Activated CD8-positive, alpha-beta T cell treated with anti-CD3 and anti-CD28 coated beads for 36 hours (primary cell): ENCODE results near the gene RGS4. TPM values are rescaled to one million over a fixed set of nuclear protein-coding genes. Genes with fewer than 3 reads are reported as not detected.

Experiments
- ATAC-seq: fragments of 200-7000 bp; cut with Tn5 transposase; one replicate; pipeline ENCODE4 v1.10.0; 2021; ENCODE audit warnings: mild to moderate bottlenecking, moderate library complexity
- CTCF ChIA-PET: fragments of 350-600 bp; sonication (Branson Sonifier 250); formaldehyde crosslinking; loops from one replicate; lab custom pipeline; 2021; ENCODE audit warnings: antibody characterized with exemption; lab: Charles Lee
- POLR2A ChIA-PET: fragments of 350-600 bp; sonication (Branson Sonifier 250); formaldehyde crosslinking; loops from one replicate; lab custom pipeline; 2021; ENCODE audit warnings: antibody characterized with exemption; lab: Charles Lee
- DNase-seq: peaks from one replicate; pipeline ENCODE4 v3.0.0-alpha.2; 2020
- H3K27ac Mint-ChIP-seq: one replicate; pipeline ENCODE4 v1.8.0; 2021; ENCODE audit warnings: mild to moderate bottlenecking, mixed read lengths
- H3K27me3 Mint-ChIP-seq: one replicate; pipeline ENCODE4 v1.8.0; 2021; ENCODE audit warnings: mixed read lengths
- H3K36me3 Mint-ChIP-seq: one replicate; pipeline ENCODE4 v1.8.0; 2021; ENCODE audit warnings: low read depth, mixed read lengths
- H3K4me1 Mint-ChIP-seq: one replicate; pipeline ENCODE4 v1.8.0; 2021; ENCODE audit warnings: low read depth, mixed read lengths
- H3K4me3 Mint-ChIP-seq: one replicate; pipeline ENCODE4 v1.8.0; 2021; ENCODE audit warnings: mild to moderate bottlenecking, moderate library complexity, mixed read lengths
- H3K9me3 Mint-ChIP-seq: one replicate; pipeline ENCODE4 v1.8.0; 2021; ENCODE audit warnings: mixed read lengths
- intact Hi-C: fragments of 100-400 bp; cut with micrococcal nuclease; formaldehyde crosslinking; loops from one replicate; pipeline ENCODE4 v1.10.0; 2022
- total RNA-seq, 2 experiments: library from RNA; stranded (reverse); gene quantifications; one replicate each; pipeline ENCODE4 v1.2.3, GENCODE V29; 2021
- TF ChIP-seq, protein P1 (sequence below): fragments of 200-600 bp; IDR thresholded peaks from one replicate; pipeline ENCODE4 v1.8.0; 2022; ENCODE audit warnings: antibody characterized with exemption, mild to moderate bottlenecking

RGS4 gene
- total RNA-seq, 2 experiments from 2014 or later: not detected

GRCh38 chr1:163066168-163066567 is 3.0 kb upstream of the RGS4 start:
- Mint-ChIP-seq H3K9me3 (no peaks in the 10 kb centered on the region), H3K4me1 (no peaks in the 10 kb centered on the region), H3K27me3 (peaks cover 25% of the 10 kb centered on the region), H3K36me3 (no peaks in the 10 kb centered on the region), H3K4me3 (no peak overlapping the region), H3K27ac (no peak overlapping the region)
- ATAC-seq (no peak), DNase-seq (no peak)
- intact Hi-C loops: no loop called here
- CTCF ChIA-PET: no interaction called here
- TF ChIP-seq, protein P1, sequence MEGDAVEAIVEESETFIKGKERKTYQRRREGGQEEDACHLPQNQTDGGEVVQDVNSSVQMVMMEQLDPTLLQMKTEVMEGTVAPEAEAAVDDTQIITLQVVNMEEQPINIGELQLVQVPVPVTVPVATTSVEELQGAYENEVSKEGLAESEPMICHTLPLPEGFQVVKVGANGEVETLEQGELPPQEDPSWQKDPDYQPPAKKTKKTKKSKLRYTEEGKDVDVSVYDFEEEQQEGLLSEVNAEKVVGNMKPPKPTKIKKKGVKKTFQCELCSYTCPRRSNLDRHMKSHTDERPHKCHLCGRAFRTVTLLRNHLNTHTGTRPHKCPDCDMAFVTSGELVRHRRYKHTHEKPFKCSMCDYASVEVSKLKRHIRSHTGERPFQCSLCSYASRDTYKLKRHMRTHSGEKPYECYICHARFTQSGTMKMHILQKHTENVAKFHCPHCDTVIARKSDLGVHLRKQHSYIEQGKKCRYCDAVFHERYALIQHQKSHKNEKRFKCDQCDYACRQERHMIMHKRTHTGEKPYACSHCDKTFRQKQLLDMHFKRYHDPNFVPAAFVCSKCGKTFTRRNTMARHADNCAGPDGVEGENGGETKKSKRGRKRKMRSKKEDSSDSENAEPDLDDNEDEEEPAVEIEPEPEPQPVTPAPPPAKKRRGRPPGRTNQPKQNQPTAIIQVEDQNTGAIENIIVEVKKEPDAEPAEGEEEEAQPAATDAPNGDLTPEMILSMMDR: no peak
- POLR2A ChIA-PET: no interaction called here

GRCh38 chr1:163066686-163067085 is 2.5 kb upstream of the RGS4 start:
- intact Hi-C loops: no loop called here
- no peaks in the 10 kb centered on the region for H3K36me3 Mint-ChIP-seq
- no peak overlapping the region for H3K27ac Mint-ChIP-seq
- ChIA-PET CTCF (no interaction called here), POLR2A (no interaction called here)
- ATAC-seq (no peak), DNase-seq (no peak)
- H3K4me1 Mint-ChIP-seq: no peaks in the 10 kb centered on the region
- H3K27me3 Mint-ChIP-seq: peaks cover 25% of the 10 kb centered on the region
- no peak overlapping the region for H3K4me3 Mint-ChIP-seq
- no peaks in the 10 kb centered on the region for H3K9me3 Mint-ChIP-seq
- TF ChIP-seq, protein P1: no peak

GRCh38 chr1:163068716-163069115 is 445 bp upstream of the RGS4 start:
- TF ChIP-seq, protein P1: no peak
- no peaks in the 10 kb centered on the region for H3K9me3 Mint-ChIP-seq
- no peak overlapping the region for H3K27ac Mint-ChIP-seq
- no peak overlapping the region for H3K4me3 Mint-ChIP-seq
- H3K36me3 Mint-ChIP-seq: no peaks in the 10 kb centered on the region
- peaks cover 33% of the 10 kb centered on the region for H3K27me3 Mint-ChIP-seq
- CTCF ChIA-PET: interaction anchor here (1.2 to 3.2 kb wide), 5 partner anchors 11 to 247 kb away, joined by 3 to 10 read pairs (median 4); no protein-coding TSS in a partner anchor
- no peak for ATAC-seq
- intact Hi-C loops: no loop called here
- DNase-seq: no peak
- POLR2A ChIA-PET: no interaction called here
- H3K4me1 Mint-ChIP-seq: no peaks in the 10 kb centered on the region

DNA sequence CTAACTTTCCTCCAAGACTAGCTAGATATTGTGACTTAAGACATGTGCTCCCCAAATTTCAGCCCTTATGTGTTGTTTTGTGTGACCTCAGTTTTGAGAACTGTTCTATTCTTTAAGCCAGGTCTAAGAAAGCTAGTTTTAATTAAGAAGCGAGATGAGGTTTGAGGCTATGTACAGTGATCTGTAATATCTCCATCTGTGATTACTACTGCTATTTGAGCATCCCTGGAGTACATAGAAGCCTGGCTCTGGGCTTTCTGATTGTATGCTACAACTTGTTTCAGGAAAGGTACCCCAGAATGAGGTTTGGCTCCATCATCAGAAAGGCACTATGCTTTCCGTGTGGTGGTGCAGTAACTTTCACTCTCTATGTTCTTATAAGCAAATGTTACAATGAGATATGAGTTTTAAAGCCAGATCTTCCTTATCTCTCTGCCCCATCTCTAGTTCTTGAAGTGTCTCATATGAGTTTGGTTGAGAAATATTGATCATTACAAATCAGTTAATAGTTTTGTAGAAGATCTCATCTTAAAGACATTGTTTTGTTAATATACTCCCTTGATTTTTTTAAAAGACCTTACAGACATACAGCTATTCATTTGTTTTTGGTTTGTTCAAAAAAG is 605 bp downstream of the RGS4 start:
- no peak for DNase-seq
- Mint-ChIP-seq H3K4me3 (no peak overlapping the region), H3K27me3 (peaks cover 33% of the 10 kb centered on the region), H3K36me3 (no peaks in the 10 kb centered on the region), H3K9me3 (no peaks in the 10 kb centered on the region), H3K4me1 (no peaks in the 10 kb centered on the region), H3K27ac (no peak overlapping the region)
- intact Hi-C loops: loop anchor here (5.0 kb wide), 1 partner anchor 103 kb away; no protein-coding TSS in a partner anchor
- ChIA-PET CTCF (interaction anchor here (1.0 to 3.2 kb wide), 6 partner anchors 10 to 246 kb away, joined by 3 to 10 read pairs (median 4); no protein-coding TSS in a partner anchor), POLR2A (no interaction called here)
- TF ChIP-seq, protein P1: no peak
- ATAC-seq: no peak
